HepG2 (cell line): Measurements from ENCODE around the gene DHRS1. TPM values are rescaled to one million over a fixed set of nuclear protein-coding genes. Genes with fewer than 3 reads are reported as not detected.

Source experiments
- ARNT2 ChIP-seq: sonication (generic); formaldehyde crosslinking; IDR thresholded peaks from 2 replicates; pipeline ENCODE4 v1.8.0; 2022; ENCODE audit warnings: mild to moderate bottlenecking, low read depth, missing genetic modification reagents, moderate library complexity
- ARNTL ChIP-seq: sonication (generic); formaldehyde crosslinking; IDR thresholded peaks from 2 replicates; pipeline ENCODE4 v1.4.0; 2020; ENCODE audit warnings: mild to moderate bottlenecking, missing genetic modification reagents
- BRCA1 ChIP-seq: sonication (generic); formaldehyde crosslinking; IDR thresholded peaks from 2 replicates; pipeline ENCODE4 v1.4.0; 2020; ENCODE audit warnings: missing genetic modification reagents
- GATA4 ChIP-seq: sonication (generic); IDR thresholded peaks from 2 replicates; pipeline ENCODE4 v1.6.1; 2016; ENCODE audit warnings: antibody characterized with exemption, low read depth, borderline replicate concordance
- KDM4B ChIP-seq: sonication (generic); formaldehyde crosslinking; IDR thresholded peaks from 2 replicates; pipeline ENCODE4 v1.4.0; 2020; ENCODE audit warnings: missing genetic modification reagents
- MBD4 ChIP-seq: IDR thresholded peaks from 2 replicates; pipeline ENCODE4 v1.6.1; 2012; ENCODE audit warnings: low read length, inconsistent platforms, borderline replicate concordance
- MTF1 ChIP-seq: sonication (generic); formaldehyde crosslinking; IDR thresholded peaks from 2 replicates; pipeline ENCODE4 v1.5.0; 2020; ENCODE audit warnings: missing genetic modification reagents
- NFIB ChIP-seq: sonication (generic); formaldehyde crosslinking; IDR thresholded peaks from 2 replicates; pipeline ENCODE4 v1.9.0; 2021; ENCODE audit warnings: missing genetic modification reagents, mild to moderate bottlenecking, borderline replicate concordance
- NFYB ChIP-seq: sonication (generic); formaldehyde crosslinking; IDR thresholded peaks from 2 replicates; pipeline ENCODE4 v1.4.0; 2020; ENCODE audit warnings: missing genetic modification reagents
- SUZ12 ChIP-seq: fragments of 150-350 bp; IDR thresholded peaks from 2 replicates; pipeline ENCODE4 v1.6.1; 2014; ENCODE audit warnings: low read depth, low read length
- ZNF121 ChIP-seq: sonication (generic); formaldehyde crosslinking; IDR thresholded peaks from 2 replicates; pipeline ENCODE4 v1.5.0; 2020; ENCODE audit warnings: mild to moderate bottlenecking, missing genetic modification reagents
- ZNF3 ChIP-seq: IDR thresholded peaks from 2 replicates; pipeline ENCODE4 v1.7.0; 2017; ENCODE audit warnings: inconsistent platforms
- ZNF441 ChIP-seq: sonication (generic); formaldehyde crosslinking; IDR thresholded peaks from 2 replicates; pipeline ENCODE4 v1.7.0; 2021; ENCODE audit warnings: missing genetic modification reagents, borderline replicate concordance
- ZNF839 ChIP-seq: sonication (generic); formaldehyde crosslinking; IDR thresholded peaks from 2 replicates; pipeline ENCODE4 v1.4.0; 2020; ENCODE audit warnings: missing genetic modification reagents, mild to moderate bottlenecking, borderline replicate concordance
- ZNF841 ChIP-seq: sonication (generic); formaldehyde crosslinking; IDR thresholded peaks from 2 replicates; pipeline ENCODE4 v1.8.1; 2023; ENCODE audit warnings: missing genetic modification reagents, borderline replicate concordance
- polyA plus RNA-seq, 8 experiments: library from polyadenylated mRNA; depleted of rRNA in 3 of 8; stranded (reverse) in 7 of 8; unstranded in 1 of 8; fragments of >200 nt; fragmentation: Illumina TruSeq in 4 of 8; extraction: Trizol in 4 of 8; gene quantifications; 2 replicates each; pipeline versions ENCODE4 v1.2.1 to v1.2.3, GENCODE V29; 2011 to 2016; ENCODE audit warnings: low read depth in 4 of 8, missing spikeins in 1 of 8, mixed read lengths in 1 of 8; ENCODE audit not compliant: insufficient read depth in 1 of 8
- total RNA-seq, 5 experiments: library from RNA; depleted of rRNA; stranded (reverse); fragments of >200 nt; fragmentation: Illumina TruSeq; extraction: Trizol; gene quantifications; 2 replicates each; pipeline ENCODE4 v1.2.3, GENCODE V29; 2016; ENCODE audit warnings: low read depth in 1 of 5
- TF ChIP-seq, protein P1 (sequence below): sonication (generic); formaldehyde crosslinking; IDR thresholded peaks from 2 replicates; pipeline ENCODE4 v1.4.0; 2020; ENCODE audit warnings: mild to moderate bottlenecking, missing genetic modification reagents
- TF ChIP-seq, protein P2 (sequence below): sonication (generic); formaldehyde crosslinking; IDR thresholded peaks from 2 replicates; pipeline ENCODE4 v1.4.0; 2020; ENCODE audit warnings: missing genetic modification reagents
- TF ChIP-seq, protein P3 (sequence below): sonication (generic); formaldehyde crosslinking; IDR thresholded peaks from 2 replicates; pipeline ENCODE4 v1.8.1; 2022; ENCODE audit warnings: low read depth, mild to moderate bottlenecking, missing genetic modification reagents
- TF ChIP-seq, protein P4 (sequence below): IDR thresholded peaks from 2 replicates; pipeline ENCODE4 v1.6.1; 2018; ENCODE audit warnings: missing genetic modification reagents
- TF ChIP-seq, protein P5 (sequence below): sonication (generic); formaldehyde crosslinking; IDR thresholded peaks from 2 replicates; pipeline ENCODE4 v1.4.0; 2020; ENCODE audit warnings: missing genetic modification reagents

The DHRS1 gene
- total and polyA plus RNA-seq, 2 of the 13 experiments (the other 11 are each of a cell fraction or from before 2014, with no cell fraction given): 49.8 to 60.8 TPM

DNA sequence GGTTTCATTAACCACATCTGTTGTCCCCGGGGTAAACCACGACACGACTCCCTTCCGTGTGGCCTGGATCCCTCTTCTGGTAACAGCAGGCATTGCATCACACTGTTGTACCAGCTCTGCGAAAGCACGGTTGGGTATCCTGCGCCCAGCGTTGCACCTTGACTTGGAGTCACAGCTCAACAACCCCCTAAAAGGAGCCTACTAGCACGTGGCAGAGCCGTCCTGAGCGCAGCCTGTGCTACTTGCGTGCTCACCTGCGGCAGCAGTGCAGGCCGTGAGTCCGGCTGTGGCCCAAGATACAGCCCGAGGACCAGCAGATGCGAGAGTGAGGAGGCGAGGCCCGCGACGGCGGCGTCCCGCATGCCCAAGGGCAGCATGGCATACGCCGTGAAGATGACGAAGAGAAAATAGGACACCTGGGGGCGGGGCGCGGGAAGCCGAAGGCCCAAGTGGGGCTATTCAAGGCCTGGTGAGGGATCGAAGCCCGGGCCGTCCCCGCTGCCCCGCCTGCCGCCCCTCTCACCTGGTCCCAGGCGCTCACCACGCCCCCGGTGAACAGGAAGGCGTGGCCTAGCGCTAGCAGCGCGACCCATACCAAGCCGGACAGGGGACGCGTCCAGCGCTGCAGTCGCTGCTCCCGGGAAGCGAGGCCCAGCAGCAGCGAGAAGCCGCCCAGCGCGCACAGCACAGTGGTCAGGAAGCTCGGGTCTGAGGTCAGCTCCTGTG, 32.9 kb upstream of the DHRS1 start (continued):
- TF ChIP-seq ZNF3: peak; percentile 84
- TF ChIP-seq, protein P1, sequence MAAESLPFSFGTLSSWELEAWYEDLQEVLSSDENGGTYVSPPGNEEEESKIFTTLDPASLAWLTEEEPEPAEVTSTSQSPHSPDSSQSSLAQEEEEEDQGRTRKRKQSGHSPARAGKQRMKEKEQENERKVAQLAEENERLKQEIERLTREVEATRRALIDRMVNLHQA (CRISPR knock-in tag): no peak
- TF ChIP-seq ARNTL (CRISPR knock-in tag): peak; percentile 83
- TF ChIP-seq MBD4: no peak
- TF ChIP-seq, protein P2, sequence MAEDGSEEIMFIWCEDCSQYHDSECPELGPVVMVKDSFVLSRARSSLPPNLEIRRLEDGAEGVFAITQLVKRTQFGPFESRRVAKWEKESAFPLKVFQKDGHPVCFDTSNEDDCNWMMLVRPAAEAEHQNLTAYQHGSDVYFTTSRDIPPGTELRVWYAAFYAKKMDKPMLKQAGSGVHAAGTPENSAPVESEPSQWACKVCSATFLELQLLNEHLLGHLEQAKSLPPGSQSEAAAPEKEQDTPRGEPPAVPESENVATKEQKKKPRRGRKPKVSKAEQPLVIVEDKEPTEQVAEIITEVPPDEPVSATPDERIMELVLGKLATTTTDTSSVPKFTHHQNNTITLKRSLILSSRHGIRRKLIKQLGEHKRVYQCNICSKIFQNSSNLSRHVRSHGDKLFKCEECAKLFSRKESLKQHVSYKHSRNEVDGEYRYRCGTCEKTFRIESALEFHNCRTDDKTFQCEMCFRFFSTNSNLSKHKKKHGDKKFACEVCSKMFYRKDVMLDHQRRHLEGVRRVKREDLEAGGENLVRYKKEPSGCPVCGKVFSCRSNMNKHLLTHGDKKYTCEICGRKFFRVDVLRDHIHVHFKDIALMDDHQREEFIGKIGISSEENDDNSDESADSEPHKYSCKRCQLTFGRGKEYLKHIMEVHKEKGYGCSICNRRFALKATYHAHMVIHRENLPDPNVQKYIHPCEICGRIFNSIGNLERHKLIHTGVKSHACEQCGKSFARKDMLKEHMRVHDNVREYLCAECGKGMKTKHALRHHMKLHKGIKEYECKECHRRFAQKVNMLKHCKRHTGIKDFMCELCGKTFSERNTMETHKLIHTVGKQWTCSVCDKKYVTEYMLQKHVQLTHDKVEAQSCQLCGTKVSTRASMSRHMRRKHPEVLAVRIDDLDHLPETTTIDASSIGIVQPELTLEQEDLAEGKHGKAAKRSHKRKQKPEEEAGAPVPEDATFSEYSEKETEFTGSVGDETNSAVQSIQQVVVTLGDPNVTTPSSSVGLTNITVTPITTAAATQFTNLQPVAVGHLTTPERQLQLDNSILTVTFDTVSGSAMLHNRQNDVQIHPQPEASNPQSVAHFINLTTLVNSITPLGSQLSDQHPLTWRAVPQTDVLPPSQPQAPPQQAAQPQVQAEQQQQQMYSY: no peak
- peak; percentile 88; the same call in 1 of the 2 replicates for TF ChIP-seq ZNF841 (CRISPR knock-in tag)
- no peak for TF ChIP-seq NFYB
- TF ChIP-seq MTF1 (CRISPR knock-in tag): no peak
- TF ChIP-seq ZNF121 (CRISPR knock-in tag): no peak; the same call in 1 of the 2 replicates
- TF ChIP-seq ZNF839 (CRISPR knock-in tag): peak; percentile 96; the same call in 1 of the 2 replicates
- no peak for TF ChIP-seq NFIB (CRISPR knock-in tag)
- no peak for TF ChIP-seq BRCA1
- peak; percentile 72; the same call in 1 of the 2 replicates for TF ChIP-seq ARNT2 (CRISPR knock-in tag)
- TF ChIP-seq, protein P3, sequence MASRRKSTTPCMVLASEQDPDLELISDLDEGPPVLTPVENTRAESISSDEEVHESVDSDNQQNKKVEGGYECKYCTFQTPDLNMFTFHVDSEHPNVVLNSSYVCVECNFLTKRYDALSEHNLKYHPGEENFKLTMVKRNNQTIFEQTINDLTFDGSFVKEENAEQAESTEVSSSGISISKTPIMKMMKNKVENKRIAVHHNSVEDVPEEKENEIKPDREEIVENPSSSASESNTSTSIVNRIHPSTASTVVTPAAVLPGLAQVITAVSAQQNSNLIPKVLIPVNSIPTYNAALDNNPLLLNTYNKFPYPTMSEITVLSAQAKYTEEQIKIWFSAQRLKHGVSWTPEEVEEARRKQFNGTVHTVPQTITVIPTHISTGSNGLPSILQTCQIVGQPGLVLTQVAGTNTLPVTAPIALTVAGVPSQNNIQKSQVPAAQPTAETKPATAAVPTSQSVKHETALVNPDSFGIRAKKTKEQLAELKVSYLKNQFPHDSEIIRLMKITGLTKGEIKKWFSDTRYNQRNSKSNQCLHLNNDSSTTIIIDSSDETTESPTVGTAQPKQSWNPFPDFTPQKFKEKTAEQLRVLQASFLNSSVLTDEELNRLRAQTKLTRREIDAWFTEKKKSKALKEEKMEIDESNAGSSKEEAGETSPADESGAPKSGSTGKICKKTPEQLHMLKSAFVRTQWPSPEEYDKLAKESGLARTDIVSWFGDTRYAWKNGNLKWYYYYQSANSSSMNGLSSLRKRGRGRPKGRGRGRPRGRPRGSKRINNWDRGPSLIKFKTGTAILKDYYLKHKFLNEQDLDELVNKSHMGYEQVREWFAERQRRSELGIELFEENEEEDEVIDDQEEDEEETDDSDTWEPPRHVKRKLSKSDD (CRISPR knock-in tag): no peak
- TF ChIP-seq KDM4B: no peak
- peak; percentile 61; the same call in 1 of the 2 replicates for TF ChIP-seq ZNF441 (CRISPR knock-in tag)
- TF ChIP-seq, protein P4, sequence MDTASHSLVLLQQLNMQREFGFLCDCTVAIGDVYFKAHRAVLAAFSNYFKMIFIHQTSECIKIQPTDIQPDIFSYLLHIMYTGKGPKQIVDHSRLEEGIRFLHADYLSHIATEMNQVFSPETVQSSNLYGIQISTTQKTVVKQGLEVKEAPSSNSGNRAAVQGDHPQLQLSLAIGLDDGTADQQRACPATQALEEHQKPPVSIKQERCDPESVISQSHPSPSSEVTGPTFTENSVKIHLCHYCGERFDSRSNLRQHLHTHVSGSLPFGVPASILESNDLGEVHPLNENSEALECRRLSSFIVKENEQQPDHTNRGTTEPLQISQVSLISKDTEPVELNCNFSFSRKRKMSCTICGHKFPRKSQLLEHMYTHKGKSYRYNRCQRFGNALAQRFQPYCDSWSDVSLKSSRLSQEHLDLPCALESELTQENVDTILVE: peak; percentile 70
- TF ChIP-seq, protein P5, sequence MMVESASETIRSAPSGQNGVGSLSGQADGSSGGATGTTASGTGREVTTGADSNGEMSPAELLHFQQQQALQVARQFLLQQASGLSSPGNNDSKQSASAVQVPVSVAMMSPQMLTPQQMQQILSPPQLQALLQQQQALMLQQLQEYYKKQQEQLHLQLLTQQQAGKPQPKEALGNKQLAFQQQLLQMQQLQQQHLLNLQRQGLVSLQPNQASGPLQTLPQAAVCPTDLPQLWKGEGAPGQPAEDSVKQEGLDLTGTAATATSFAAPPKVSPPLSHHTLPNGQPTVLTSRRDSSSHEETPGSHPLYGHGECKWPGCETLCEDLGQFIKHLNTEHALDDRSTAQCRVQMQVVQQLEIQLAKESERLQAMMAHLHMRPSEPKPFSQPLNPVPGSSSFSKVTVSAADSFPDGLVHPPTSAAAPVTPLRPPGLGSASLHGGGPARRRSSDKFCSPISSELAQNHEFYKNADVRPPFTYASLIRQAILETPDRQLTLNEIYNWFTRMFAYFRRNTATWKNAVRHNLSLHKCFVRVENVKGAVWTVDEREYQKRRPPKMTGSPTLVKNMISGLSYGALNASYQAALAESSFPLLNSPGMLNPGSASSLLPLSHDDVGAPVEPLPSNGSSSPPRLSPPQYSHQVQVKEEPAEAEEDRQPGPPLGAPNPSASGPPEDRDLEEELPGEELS (CRISPR knock-in tag): no peak
- no peak for TF ChIP-seq SUZ12
- no peak for TF ChIP-seq GATA4
